ENCODE measurements around the gene SLC7A6OS.

The SLC7A6OS gene

GRCh38 chr16:68282064-68282452 is 28.7 kb downstream of the SLC7A6OS start:
- Histone ChIP-seq H3K27me3 (replicated peaks; ENCODE audit: control insufficient read depth, insufficient read depth, low read length) (no peaks in the 10 kb centered on the region), H3K36me3 (ENCODE audit: control insufficient read depth, insufficient read depth, low read length) (peaks cover 7% of the 10 kb centered on the region), H3K4me3 (replicated peaks; ENCODE audit: low read depth, low read length) (no peak overlapping the region)
- DNase-seq (ENCODE audit: extremely low read depth, insufficient read length), result no peak
- TF ChIP-seq CTCF (IDR thresholded peaks at IDR 0.05; ENCODE audit: insufficient read depth, low read length, poor library complexity, severe bottlenecking), result no peak

- no peak overlapping the region for H3K4me3 ChIP-seq (replicated peaks; ENCODE audit: low read depth, low read length)
- DNase-seq (ENCODE audit: extremely low read depth, insufficient read length), result no peak
- no peak for TF ChIP-seq CTCF (IDR thresholded peaks at IDR 0.05; ENCODE audit: insufficient read depth, low read length, poor library complexity, severe bottlenecking)
- peaks cover 7% of the 10 kb centered on the region for H3K36me3 ChIP-seq (ENCODE audit: control insufficient read depth, insufficient read depth, low read length)
- H3K27me3 ChIP-seq (replicated peaks; ENCODE audit: control insufficient read depth, insufficient read depth, low read length), result no peaks in the 10 kb centered on the region
These were observed 29.2 kb downstream of the SLC7A6OS start for GRCh38 chr16:68281368-68282063.

- Histone ChIP-seq H3K4me3 (replicated peaks; ENCODE audit: low read depth, low read length) (no peak overlapping the region), H3K27me3 (replicated peaks; ENCODE audit: control insufficient read depth, insufficient read depth, low read length) (no peaks in the 10 kb centered on the region), H3K36me3 (ENCODE audit: control insufficient read depth, insufficient read depth, low read length) (peaks cover 7% of the 10 kb centered on the region)
- DNase-seq (ENCODE audit: extremely low read depth, insufficient read length), result no peak
- TF ChIP-seq CTCF (IDR thresholded peaks at IDR 0.05; ENCODE audit: insufficient read depth, low read length, poor library complexity, severe bottlenecking), result no peak
These were observed 30.8 kb downstream of the SLC7A6OS start for GRCh38 chr16:68279726-68280558.

DNA sequence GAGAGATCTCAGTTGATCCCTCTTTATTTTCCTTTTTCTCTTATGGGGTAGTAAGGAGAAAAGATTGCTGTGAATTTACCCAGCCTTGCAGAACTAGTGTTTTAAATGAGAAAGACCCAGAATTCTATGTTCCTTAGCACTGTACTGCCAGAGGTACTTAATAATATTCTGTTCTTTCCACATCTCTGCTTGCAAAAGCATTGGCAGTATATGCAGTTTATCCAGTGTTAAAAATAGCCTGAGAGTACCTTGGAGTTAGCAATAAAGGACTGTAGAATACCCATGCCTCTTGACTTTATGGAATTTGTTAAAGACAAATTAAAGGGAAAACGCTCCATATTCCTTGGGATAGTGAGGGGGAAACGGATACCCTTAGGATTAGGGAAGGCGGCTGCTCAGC is 34.5 kb downstream of the SLC7A6OS start:
- DNase-seq (ENCODE audit: extremely low read depth, insufficient read length), result no peak
- no peak for TF ChIP-seq CTCF (IDR thresholded peaks at IDR 0.05; ENCODE audit: insufficient read depth, low read length, poor library complexity, severe bottlenecking)
- H3K27me3 ChIP-seq (replicated peaks; ENCODE audit: control insufficient read depth, insufficient read depth, low read length), result no peaks in the 10 kb centered on the region
- H3K36me3 ChIP-seq (ENCODE audit: control insufficient read depth, insufficient read depth, low read length), result peaks cover 13% of the 10 kb centered on the region
- peak overlapping the region; percentile 12; the same call in 1 of the 2 replicates for H3K4me3 ChIP-seq (replicated peaks; ENCODE audit: low read depth, low read length)

GRCh38 chr16:68275611-68276191 is 35.0 kb downstream of the SLC7A6OS start:
- H3K4me3 ChIP-seq (replicated peaks; ENCODE audit: low read depth, low read length), result peak overlapping the region; percentile 12; the same call in 1 of the 2 replicates
- peaks cover 11% of the 10 kb centered on the region for H3K36me3 ChIP-seq (ENCODE audit: control insufficient read depth, insufficient read depth, low read length)
- TF ChIP-seq CTCF (IDR thresholded peaks at IDR 0.05; ENCODE audit: insufficient read depth, low read length, poor library complexity, severe bottlenecking), result no peak
- DNase-seq (ENCODE audit: extremely low read depth, insufficient read length), result peak; percentile 55
- H3K27me3 ChIP-seq (replicated peaks; ENCODE audit: control insufficient read depth, insufficient read depth, low read length), result no peaks in the 10 kb centered on the region
